Measurements from ENCODE around the gene ST8SIA6. TPM values are rescaled to one million over a fixed set of nuclear protein-coding genes. Genes with fewer than 3 reads are reported as not detected.

The ST8SIA6 gene
- total and polyA plus RNA-seq, 4 experiments from 2014 or later = 0.30 to 0.58 (median 0.52) TPM; not detected in 1

DNA sequence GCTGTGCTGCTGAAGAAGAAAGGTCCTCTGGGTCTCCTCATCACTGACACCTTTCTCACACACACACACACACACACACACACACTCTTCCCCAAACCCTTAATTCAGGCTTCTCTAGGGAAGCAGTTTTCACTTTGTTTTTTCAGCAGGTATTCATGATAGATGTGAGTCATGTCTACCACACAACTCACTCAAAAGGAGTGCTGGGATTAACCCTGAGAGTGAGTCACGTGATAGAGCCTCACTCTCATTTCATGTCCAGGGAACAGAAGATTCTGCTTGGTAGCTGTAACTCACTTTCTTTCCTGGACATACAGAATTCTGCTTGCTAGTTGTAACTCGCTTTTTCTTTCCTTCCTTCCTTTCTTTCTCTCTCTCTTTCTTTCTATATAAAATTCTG lies 181.0 kb downstream of the ST8SIA6 start:
- DNase-seq = no peak
- H3K9me3 Mint-ChIP-seq = peaks cover 0 to 18% (median 7%) of the 10 kb centered on the region in 8 donors
- H3K4me3 ChIP-seq (ENCODE audit: low read length in 2 of 2) = no peak overlapping the region
- CTCF ChIA-PET (ENCODE audit: partially characterized antibody) = interaction anchor here (1.4 kb wide), 1 partner anchor 445 kb away, joined by 4 read pairs; no protein-coding TSS in a partner anchor
- peaks cover 0 to 3% of the 10 kb centered on the region in 2 donors for H3K9me3 ChIP-seq (ENCODE audit: control insufficient read depth in 1 of 2, low read length in 2 of 2)
- H3K27me3 ChIP-seq (ENCODE audit: insufficient read depth, low read length) = no peaks in the 10 kb centered on the region
- POLR2A ChIA-PET (ENCODE audit: partially characterized antibody) = no interaction called here
- H3K4me1 ChIP-seq (ENCODE audit: insufficient read depth, low read length) = no peaks in the 10 kb centered on the region
- H3K36me3 ChIP-seq (ENCODE audit: insufficient read depth, low read length) = no peaks in the 10 kb centered on the region
- H3K4me1 Mint-ChIP-seq = no peaks in the 10 kb centered on the region
- no peak overlapping the region for H3K4me3 Mint-ChIP-seq
- H3K27ac Mint-ChIP-seq = no peak overlapping the region
- intact Hi-C loops (cut with micrococcal nuclease) = no loop called here
- H3K27ac ChIP-seq (ENCODE audit: low read depth, low read length) = no peak overlapping the region
- H3K27me3 Mint-ChIP-seq = peaks cover 6 to 11% of the 10 kb centered on the region in 2 donors
- no peaks in the 10 kb centered on the region for H3K36me3 Mint-ChIP-seq

DNA sequence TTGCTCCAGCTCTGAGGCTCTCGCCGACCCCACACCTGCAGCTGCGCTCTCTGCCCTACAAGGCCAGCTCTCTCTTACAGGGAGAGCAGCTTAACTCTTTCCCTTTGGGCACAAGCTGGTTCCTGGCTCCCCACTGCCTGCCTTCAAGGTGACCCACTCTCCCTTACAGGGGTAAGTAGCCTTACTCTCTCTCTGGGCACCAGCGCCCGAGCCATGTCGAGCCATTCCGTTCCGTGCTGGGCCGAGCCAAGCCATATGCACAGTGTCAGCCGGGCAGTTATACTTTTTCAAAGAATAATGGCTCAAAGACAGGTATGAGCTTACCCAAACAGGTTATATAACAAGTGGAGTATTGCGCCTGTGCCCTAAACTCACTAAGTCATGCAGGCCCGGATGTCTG lies 181.7 kb downstream of the ST8SIA6 start:
- H3K27me3 Mint-ChIP-seq = peaks cover 11 to 16% of the 10 kb centered on the region in 2 donors
- intact Hi-C loops (cut with micrococcal nuclease) = no loop called here
- H3K4me3 Mint-ChIP-seq = no peak overlapping the region
- H3K4me3 ChIP-seq (ENCODE audit: low read length in 2 of 2) = no peak overlapping the region
- ChIA-PET POLR2A (ENCODE audit: partially characterized antibody) (no interaction called here), CTCF (ENCODE audit: partially characterized antibody) (interaction anchor here (1.4 kb wide), 1 partner anchor 428 kb away, joined by 3 read pairs; no protein-coding TSS in a partner anchor)
- peaks cover 0 to 16% (median 7%) of the 10 kb centered on the region in 8 donors for H3K9me3 Mint-ChIP-seq
- no peaks in the 10 kb centered on the region for H3K27me3 ChIP-seq (ENCODE audit: insufficient read depth, low read length)
- no peak overlapping the region for H3K27ac Mint-ChIP-seq
- H3K9me3 ChIP-seq (ENCODE audit: control insufficient read depth in 1 of 2, low read length in 2 of 2) = peaks cover 0 to 3% of the 10 kb centered on the region in 2 donors
- no peaks in the 10 kb centered on the region for H3K4me1 Mint-ChIP-seq
- no peaks in the 10 kb centered on the region for H3K36me3 Mint-ChIP-seq
- H3K4me1 ChIP-seq (ENCODE audit: insufficient read depth, low read length) = no peaks in the 10 kb centered on the region
- no peak for DNase-seq
- H3K36me3 ChIP-seq (ENCODE audit: insufficient read depth, low read length) = no peaks in the 10 kb centered on the region
- no peak overlapping the region for H3K27ac ChIP-seq (ENCODE audit: low read depth, low read length)

Other genes starting within 250 kb of the ST8SIA6 start
- gene VIM, start 226.4 kb downstream of the ST8SIA6 start, total RNA-seq = 100 to 1,000 TPM; 657 to 677 TPM
- 100 to 1,000 TPM; 309 to 696 TPM for gene VIM, start 226.4 kb downstream of the ST8SIA6 start, polyA plus RNA-seq
- gene HACD1, start 162.8 kb upstream of the ST8SIA6 start, total RNA-seq = 1 to 10 TPM; 1.7 to 3.4 TPM
- gene HACD1, start 162.8 kb upstream of the ST8SIA6 start, polyA plus RNA-seq = 1 to 10 TPM; 1.4 to 3.1 TPM
- gene STAM, start 189.6 kb upstream of the ST8SIA6 start, total RNA-seq = 10 to 100 TPM; 31.7 to 34.0 TPM
- 10 to 100 TPM; 11.3 to 13.8 TPM for gene STAM, start 189.6 kb upstream of the ST8SIA6 start, polyA plus RNA-seq